SK-N-MC (cell line): Measurements from ENCODE around the gene GNGT2.

Experiments
- EZH2 ChIP-seq: fragments of 200-600 bp; sonication (generic); IDR thresholded peaks from one replicate; pipeline ENCODE4 v1.6.1; 2017; ENCODE audit warnings: antibody characterized with exemption
- FOXP2 ChIP-seq: optimal IDR thresholded peaks from 2 replicates; pipeline ENCODE3; 2011; ENCODE audit warnings: mild to moderate bottlenecking, moderate library complexity; ENCODE audit not compliant: insufficient read depth; ENCODE audit errors: extremely low read length, control extremely low read depth
- POLR2AphosphoS5 ChIP-seq: IDR thresholded peaks from 2 replicates; pipeline ENCODE4 v1.6.1; 2012; ENCODE audit warnings: mild to moderate bottlenecking, low read depth, low read length, borderline replicate concordance

GRCh38 chr17:49225554-49226236, 15.3 kb upstream of the GNGT2 start:
- TF ChIP-seq POLR2AphosphoS5, result no peak
- no peak for TF ChIP-seq EZH2
- no peak for TF ChIP-seq FOXP2
